K562 (cell line): ENCODE measurements around the gene DNAJC11.

Experiments
- GABPA ChIP-seq: fragments of 200-800 bp; sonication (Bioruptor generic); conservative IDR thresholded peaks from 2 replicates; pipeline ENCODE4 v1.6.1; 2016; ENCODE audit warnings: low read depth, missing genetic modification characterization, missing compliant biosample characterization
- MAX ChIP-seq: sonication (generic); formaldehyde crosslinking; IDR thresholded peaks from 2 replicates; pipeline ENCODE4 v1.9.0; 2022; ENCODE audit warnings: mild to moderate bottlenecking, missing genetic modification reagents
- ZBTB1 ChIP-seq: sonication (generic); formaldehyde crosslinking; IDR thresholded peaks from 2 replicates; pipeline ENCODE4 v1.8.1; 2023; ENCODE audit warnings: missing genetic modification reagents, low read depth, mild to moderate bottlenecking, borderline replicate concordance
- ZKSCAN1 ChIP-seq: fragments of 150-350 bp; IDR thresholded peaks from 2 replicates; pipeline ENCODE4 v1.6.1; 2016; ENCODE audit warnings: low read depth, low read length

- TF ChIP-seq ZBTB1 (CRISPR knock-in tag) (no peak), GABPA (no peak), ZKSCAN1 (no peak), MAX (no peak)
Measured at GRCh38 chr1:6694121-6694713, 7.4 kb downstream of the DNAJC11 start.
